ENCODE results near the gene ZBTB37. TPM values are rescaled to one million over a fixed set of nuclear protein-coding genes. Genes with fewer than 3 reads are reported as not detected.

Gene ZBTB37
- total and polyA plus RNA-seq, 4 donors: 0.67 to 6.1 (median 3.3) TPM

DNA sequence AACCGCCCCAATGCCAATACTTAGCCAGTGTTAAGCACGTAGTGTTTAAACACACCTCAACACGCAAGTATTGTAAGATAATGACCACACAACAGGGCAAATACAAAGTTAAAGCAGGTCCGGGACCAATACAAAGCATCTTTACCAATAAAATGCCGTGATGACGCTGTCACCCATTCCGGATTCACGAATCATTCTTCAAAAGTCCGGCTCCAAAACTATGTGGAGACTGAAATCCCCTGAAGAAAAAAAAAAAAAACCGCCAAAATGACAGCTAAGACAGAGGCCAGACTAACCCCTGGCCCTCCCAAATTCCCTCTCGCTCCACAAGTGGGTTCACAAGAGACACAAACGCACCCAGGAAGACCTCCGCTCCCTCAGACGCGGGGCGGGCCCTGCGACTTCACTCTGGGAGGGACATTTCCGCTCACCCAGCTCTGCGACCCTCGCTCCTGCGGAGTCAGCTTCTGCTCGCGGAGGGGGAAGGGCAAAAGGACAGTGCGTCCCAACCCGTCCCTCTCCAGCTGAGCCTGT lies 44.3 kb upstream of the ZBTB37 start:
- Histone ChIP-seq H3K9ac (ENCODE audit: low read depth in 1 of 2, low read length in 2 of 2) (peak overlapping the region; percentile 85 to 88), H3K9me3 (ENCODE audit: control insufficient read depth in 4 of 4, low read length in 3 of 4) (no peaks in the 10 kb centered on the region), H3K36me3 (ENCODE audit: control insufficient read depth in 4 of 4, insufficient read depth in 3 of 4, low read depth in 1 of 4, low read length in 3 of 4) (no peaks in the 10 kb centered on the region), H3K4me3 (ENCODE audit: low read depth in 1 of 3, low read length in 3 of 3) (peak overlapping the region; percentile 78 to 98 (median 91)), H3K27ac (ENCODE audit: low read depth in 1 of 2, low read length in 2 of 2) (peak overlapping the region; percentile 78 to 84), H3K4me1 (ENCODE audit: control insufficient read depth in 4 of 4, insufficient read depth in 4 of 4, low read length in 3 of 4) (peaks cover 3 to 16% (median 11%) of the 10 kb centered on the region in 4 donors), H3K27me3 (ENCODE audit: control insufficient read depth in 4 of 4, insufficient read depth in 4 of 4, low read length in 3 of 4) (no peaks in the 10 kb centered on the region)
- TF ChIP-seq EGR1 (IDR thresholded peaks at IDR 0.05; ENCODE audit: low read depth in 2 of 2) (no peak), HNF4A (conservative IDR thresholded peaks at IDR 0.05) (no peak), GABPA (IDR thresholded peaks at IDR 0.05 in 1 of 2, conservative IDR thresholded peaks at IDR 0.05 in 1 of 2) (no peak)
- under 1% methylated on average over 25 of the region's 25 CpGs for WGBS
- DNase-seq (ENCODE audit: low spot score): no peak

GRCh38 chr1:173824315-173825081 lies 43.7 kb upstream of the ZBTB37 start, which contains the start of the genes CENPL and DARS2:
TSS of gene CENPL (minus strand) at chr1:173824883. CDS start at chr1:173811299, 13,584 bp downstream.
TSS of gene DARS2 (plus strand) at chr1:173824673. CDS start at chr1:173825230, 557 bp downstream.
- Histone ChIP-seq H3K27me3 (ENCODE audit: control insufficient read depth in 4 of 4, insufficient read depth in 4 of 4, low read length in 3 of 4) (no peaks in the 10 kb centered on the region), H3K9ac (ENCODE audit: low read depth in 1 of 2, low read length in 2 of 2) (peak within 1 kb of the TSS; percentile 88 to 97), H3K36me3 (ENCODE audit: control insufficient read depth in 4 of 4, insufficient read depth in 3 of 4, low read depth in 1 of 4, low read length in 3 of 4) (no peaks in the 10 kb centered on the region), H3K4me1 (ENCODE audit: control insufficient read depth in 4 of 4, insufficient read depth in 4 of 4, low read length in 3 of 4) (peaks cover 3 to 16% (median 11%) of the 10 kb centered on the region in 4 donors), H3K4me3 (ENCODE audit: low read depth in 1 of 3, low read length in 3 of 3) (peak within 1 kb of the TSS; percentile 78 to 98 (median 92)), H3K27ac (ENCODE audit: low read depth in 1 of 2, low read length in 2 of 2) (peak within 1 kb of the TSS; percentile 78 to 84), H3K9me3 (ENCODE audit: control insufficient read depth in 4 of 4, low read length in 3 of 4) (no peaks in the 10 kb centered on the region)
- under 1% methylated on average over 55 of the region's 55 CpGs for WGBS
- peak; percentile 90 for DNase-seq (ENCODE audit: low spot score)
- TF ChIP-seq, protein P1, sequence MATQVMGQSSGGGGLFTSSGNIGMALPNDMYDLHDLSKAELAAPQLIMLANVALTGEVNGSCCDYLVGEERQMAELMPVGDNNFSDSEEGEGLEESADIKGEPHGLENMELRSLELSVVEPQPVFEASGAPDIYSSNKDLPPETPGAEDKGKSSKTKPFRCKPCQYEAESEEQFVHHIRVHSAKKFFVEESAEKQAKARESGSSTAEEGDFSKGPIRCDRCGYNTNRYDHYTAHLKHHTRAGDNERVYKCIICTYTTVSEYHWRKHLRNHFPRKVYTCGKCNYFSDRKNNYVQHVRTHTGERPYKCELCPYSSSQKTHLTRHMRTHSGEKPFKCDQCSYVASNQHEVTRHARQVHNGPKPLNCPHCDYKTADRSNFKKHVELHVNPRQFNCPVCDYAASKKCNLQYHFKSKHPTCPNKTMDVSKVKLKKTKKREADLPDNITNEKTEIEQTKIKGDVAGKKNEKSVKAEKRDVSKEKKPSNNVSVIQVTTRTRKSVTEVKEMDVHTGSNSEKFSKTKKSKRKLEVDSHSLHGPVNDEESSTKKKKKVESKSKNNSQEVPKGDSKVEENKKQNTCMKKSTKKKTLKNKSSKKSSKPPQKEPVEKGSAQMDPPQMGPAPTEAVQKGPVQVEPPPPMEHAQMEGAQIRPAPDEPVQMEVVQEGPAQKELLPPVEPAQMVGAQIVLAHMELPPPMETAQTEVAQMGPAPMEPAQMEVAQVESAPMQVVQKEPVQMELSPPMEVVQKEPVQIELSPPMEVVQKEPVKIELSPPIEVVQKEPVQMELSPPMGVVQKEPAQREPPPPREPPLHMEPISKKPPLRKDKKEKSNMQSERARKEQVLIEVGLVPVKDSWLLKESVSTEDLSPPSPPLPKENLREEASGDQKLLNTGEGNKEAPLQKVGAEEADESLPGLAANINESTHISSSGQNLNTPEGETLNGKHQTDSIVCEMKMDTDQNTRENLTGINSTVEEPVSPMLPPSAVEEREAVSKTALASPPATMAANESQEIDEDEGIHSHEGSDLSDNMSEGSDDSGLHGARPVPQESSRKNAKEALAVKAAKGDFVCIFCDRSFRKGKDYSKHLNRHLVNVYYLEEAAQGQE (IDR thresholded peaks at IDR 0.05): no peak
- peak; percentile 76 for TF ChIP-seq NR2F2 (IDR thresholded peaks at IDR 0.05)
- TF ChIP-seq TAF1 (conservative IDR thresholded peaks at IDR 0.05): peak; percentile 71
- TF ChIP-seq RXRA (IDR thresholded peaks at IDR 0.05): peak in 1 of 2 donors; percentile 78
- peak; percentile 79 for TF ChIP-seq SP1 (IDR thresholded peaks at IDR 0.05)
- TF ChIP-seq HNF4G (IDR thresholded peaks at IDR 0.05): peak; percentile 34
- peak; percentile 20 to 60 for TF ChIP-seq HNF4A (conservative IDR thresholded peaks at IDR 0.05)
- peak; percentile 60 to 91 for TF ChIP-seq GABPA (IDR thresholded peaks at IDR 0.05 in 1 of 2, conservative IDR thresholded peaks at IDR 0.05 in 1 of 2)
- peak; percentile 19 for TF ChIP-seq FOXA2 (IDR thresholded peaks at IDR 0.05)
- no peak for TF ChIP-seq ATF3 (IDR thresholded peaks at IDR 0.05)
- peak; percentile 77 to 84 for TF ChIP-seq EGR1 (IDR thresholded peaks at IDR 0.05; ENCODE audit: low read depth in 2 of 2)
- TF ChIP-seq, protein P2, sequence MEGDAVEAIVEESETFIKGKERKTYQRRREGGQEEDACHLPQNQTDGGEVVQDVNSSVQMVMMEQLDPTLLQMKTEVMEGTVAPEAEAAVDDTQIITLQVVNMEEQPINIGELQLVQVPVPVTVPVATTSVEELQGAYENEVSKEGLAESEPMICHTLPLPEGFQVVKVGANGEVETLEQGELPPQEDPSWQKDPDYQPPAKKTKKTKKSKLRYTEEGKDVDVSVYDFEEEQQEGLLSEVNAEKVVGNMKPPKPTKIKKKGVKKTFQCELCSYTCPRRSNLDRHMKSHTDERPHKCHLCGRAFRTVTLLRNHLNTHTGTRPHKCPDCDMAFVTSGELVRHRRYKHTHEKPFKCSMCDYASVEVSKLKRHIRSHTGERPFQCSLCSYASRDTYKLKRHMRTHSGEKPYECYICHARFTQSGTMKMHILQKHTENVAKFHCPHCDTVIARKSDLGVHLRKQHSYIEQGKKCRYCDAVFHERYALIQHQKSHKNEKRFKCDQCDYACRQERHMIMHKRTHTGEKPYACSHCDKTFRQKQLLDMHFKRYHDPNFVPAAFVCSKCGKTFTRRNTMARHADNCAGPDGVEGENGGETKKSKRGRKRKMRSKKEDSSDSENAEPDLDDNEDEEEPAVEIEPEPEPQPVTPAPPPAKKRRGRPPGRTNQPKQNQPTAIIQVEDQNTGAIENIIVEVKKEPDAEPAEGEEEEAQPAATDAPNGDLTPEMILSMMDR (IDR thresholded peaks at IDR 0.05; ENCODE audit: low read depth, low read length, missing input control): no peak
- peak; percentile 100 for TF ChIP-seq YY1 (IDR thresholded peaks at IDR 0.05)
- TF ChIP-seq RAD21 (IDR thresholded peaks at IDR 0.05): peak; percentile 44 to 70
- TF ChIP-seq JUND (IDR thresholded peaks at IDR 0.05): peak; percentile 60 to 92
- no peak for TF ChIP-seq FOXA1 (IDR thresholded peaks at IDR 0.05)
- TF ChIP-seq MAX (IDR thresholded peaks at IDR 0.05): peak; percentile 84
- TF ChIP-seq, protein P3, sequence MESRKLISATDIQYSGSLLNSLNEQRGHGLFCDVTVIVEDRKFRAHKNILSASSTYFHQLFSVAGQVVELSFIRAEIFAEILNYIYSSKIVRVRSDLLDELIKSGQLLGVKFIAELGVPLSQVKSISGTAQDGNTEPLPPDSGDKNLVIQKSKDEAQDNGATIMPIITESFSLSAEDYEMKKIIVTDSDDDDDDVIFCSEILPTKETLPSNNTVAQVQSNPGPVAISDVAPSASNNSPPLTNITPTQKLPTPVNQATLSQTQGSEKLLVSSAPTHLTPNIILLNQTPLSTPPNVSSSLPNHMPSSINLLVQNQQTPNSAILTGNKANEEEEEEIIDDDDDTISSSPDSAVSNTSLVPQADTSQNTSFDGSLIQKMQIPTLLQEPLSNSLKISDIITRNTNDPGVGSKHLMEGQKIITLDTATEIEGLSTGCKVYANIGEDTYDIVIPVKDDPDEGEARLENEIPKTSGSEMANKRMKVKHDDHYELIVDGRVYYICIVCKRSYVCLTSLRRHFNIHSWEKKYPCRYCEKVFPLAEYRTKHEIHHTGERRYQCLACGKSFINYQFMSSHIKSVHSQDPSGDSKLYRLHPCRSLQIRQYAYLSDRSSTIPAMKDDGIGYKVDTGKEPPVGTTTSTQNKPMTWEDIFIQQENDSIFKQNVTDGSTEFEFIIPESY (IDR thresholded peaks at IDR 0.05): peak; percentile 93
